HepG2 (cell line): ENCODE data around the gene MACROD2.

ENCODE experiments used
- EZH2 ChIP-seq: conservative IDR thresholded peaks from 2 replicates; pipeline ENCODE4 v1.6.1; 2012; ENCODE audit warnings: mild to moderate bottlenecking, low read depth, low read length, moderate library complexity
- POLR2A ChIP-seq, 2 experiments: IDR thresholded peaks; 2 replicates each; pipeline ENCODE4 v1.6.1; 2011; ENCODE audit warnings: low read depth in 2 of 2, low read length in 2 of 2, mild to moderate bottlenecking in 1 of 2, moderate library complexity in 1 of 2; ENCODE audit not compliant: insufficient read depth in 1 of 2
- ZFP1 ChIP-seq: IDR thresholded peaks from 2 replicates; pipeline ENCODE4 v1.6.1; 2016
- ZNF652 ChIP-seq: IDR thresholded peaks from 2 replicates; pipeline ENCODE4 v1.6.1; 2016; ENCODE audit warnings: low read depth, borderline replicate concordance
- TF ChIP-seq, protein P1 (sequence below): sonication (generic); formaldehyde crosslinking; IDR thresholded peaks from 2 replicates; pipeline ENCODE4 v1.5.0; 2020; ENCODE audit warnings: mild to moderate bottlenecking, missing genetic modification reagents, moderate library complexity

DNA sequence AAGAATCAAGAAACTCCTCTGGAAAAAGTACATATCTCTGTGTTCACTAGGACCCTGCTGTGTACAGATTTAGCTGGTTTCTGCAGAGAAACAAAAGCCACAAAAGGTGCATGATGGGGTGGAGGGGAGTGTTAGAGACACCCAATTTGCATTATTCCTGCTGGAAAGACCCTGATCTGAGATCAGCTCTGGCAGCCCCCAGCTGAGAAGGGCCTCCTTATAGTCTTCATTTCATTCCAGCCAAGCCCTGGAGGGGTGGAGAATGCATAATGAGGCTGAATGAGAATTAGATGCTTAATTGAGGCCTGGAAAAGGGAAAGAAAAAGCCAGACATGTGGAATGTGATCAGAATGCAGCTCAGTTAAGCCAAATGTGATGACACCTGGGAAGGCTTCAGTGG is 2032.4 kb downstream of the MACROD2 start:
- TF ChIP-seq, protein P1, sequence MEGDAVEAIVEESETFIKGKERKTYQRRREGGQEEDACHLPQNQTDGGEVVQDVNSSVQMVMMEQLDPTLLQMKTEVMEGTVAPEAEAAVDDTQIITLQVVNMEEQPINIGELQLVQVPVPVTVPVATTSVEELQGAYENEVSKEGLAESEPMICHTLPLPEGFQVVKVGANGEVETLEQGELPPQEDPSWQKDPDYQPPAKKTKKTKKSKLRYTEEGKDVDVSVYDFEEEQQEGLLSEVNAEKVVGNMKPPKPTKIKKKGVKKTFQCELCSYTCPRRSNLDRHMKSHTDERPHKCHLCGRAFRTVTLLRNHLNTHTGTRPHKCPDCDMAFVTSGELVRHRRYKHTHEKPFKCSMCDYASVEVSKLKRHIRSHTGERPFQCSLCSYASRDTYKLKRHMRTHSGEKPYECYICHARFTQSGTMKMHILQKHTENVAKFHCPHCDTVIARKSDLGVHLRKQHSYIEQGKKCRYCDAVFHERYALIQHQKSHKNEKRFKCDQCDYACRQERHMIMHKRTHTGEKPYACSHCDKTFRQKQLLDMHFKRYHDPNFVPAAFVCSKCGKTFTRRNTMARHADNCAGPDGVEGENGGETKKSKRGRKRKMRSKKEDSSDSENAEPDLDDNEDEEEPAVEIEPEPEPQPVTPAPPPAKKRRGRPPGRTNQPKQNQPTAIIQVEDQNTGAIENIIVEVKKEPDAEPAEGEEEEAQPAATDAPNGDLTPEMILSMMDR (CRISPR knock-in tag): no peak
- TF ChIP-seq ZNF652 (CRISPR knock-in tag): no peak
- no peak for TF ChIP-seq POLR2A (IDR thresholded peaks at IDR 0.05; ENCODE audit: insufficient read depth in 1 of 2, low read depth in 2 of 2, low read length in 2 of 2)
- no peak for TF ChIP-seq EZH2
- no peak for TF ChIP-seq ZFP1 (CRISPR knock-in tag)
